Gastroesophageal sphincter (tissue), 4 donors: ENCODE data around the gene MDGA2. TPM values are rescaled to one million over a fixed set of nuclear protein-coding genes. Genes with fewer than 3 reads are reported as not detected.

ENCODE experiments used
- ATAC-seq: fragments of 150-250 bp; one replicate; pipeline ENCODE4 v1.9.1; 2016; ENCODE audit warnings: mild to moderate bottlenecking, moderate library complexity
- H3K27ac ChIP-seq, 4 donors: fragments of 200-600 bp; sonication (generic) in 3 of 4; 1 replicate in 3 of 4; 2 replicates in 1 of 4; pipeline ENCODE4 v1.5.1; 2016 to 2019
- H3K27me3 ChIP-seq: fragments of 200-600 bp; sonication (generic); one replicate; pipeline ENCODE4 v1.5.1; 2019
- H3K36me3 ChIP-seq, 2 donors: fragments of 200-600 bp; sonication (generic); one replicate each; pipeline ENCODE4 v1.5.1; 2019; ENCODE audit warnings: control low read depth in 1 of 2
- H3K4me1 ChIP-seq, 3 donors: fragments of 200-600 bp; sonication (generic); 1 replicate in 2 of 3; 2 replicates in 1 of 3; pipeline ENCODE4 v1.5.1; 2016 to 2019; ENCODE audit warnings: control low read depth in 2 of 3
- H3K4me3 ChIP-seq, 2 donors: fragments of 200-600 bp; sonication (generic); one replicate each; pipeline ENCODE4 v1.5.1; 2019; ENCODE audit warnings: mild to moderate bottlenecking in 1 of 2, moderate library complexity in 1 of 2
- H3K9me3 ChIP-seq, 3 donors: fragments of 200-600 bp; sonication (generic); one replicate each; pipeline ENCODE4 v1.5.1; 2017 to 2019; ENCODE audit warnings: control low read depth in 2 of 3
- EP300 ChIP-seq: sonication (generic); formaldehyde crosslinking; IDR thresholded peaks from one replicate; pipeline ENCODE4 v1.6.1; 2017; ENCODE audit warnings: antibody characterized with exemption, mild to moderate bottlenecking
- POLR2A ChIP-seq, 2 donors: fragments of 450-650 bp; IDR thresholded peaks; one replicate each; pipeline ENCODE4 v1.6.1; 2017; ENCODE audit warnings: antibody characterized with exemption in 2 of 2, mild to moderate bottlenecking in 2 of 2, moderate library complexity in 1 of 2
- POLR2AphosphoS5 ChIP-seq: sonication (generic); formaldehyde crosslinking; IDR thresholded peaks from one replicate; pipeline ENCODE4 v1.6.1; 2017; ENCODE audit warnings: antibody characterized with exemption
- WGBS, 2 donors: methylation state at CpG; one replicate each; pipeline ENCODE4 v1.1.5; 2018; ENCODE audit warnings: low coverage in 1 of 2; 5-methylcytosine and 5-hydroxymethylcytosine counted together
- total RNA-seq, 4 donors: library from RNA; depleted of rRNA; stranded (reverse); fragments of >200 nt; gene quantifications; one replicate each; pipeline ENCODE4 v1.1.0, GENCODE V29; 2016
- TF ChIP-seq, protein P1 (sequence below), 4 experiments: fragments of 200-600 bp in 2 of 4; fragments of 450-650 bp in 2 of 4; sonication (generic) in 1 of 4; IDR thresholded peaks; one replicate each; pipeline ENCODE4 v1.5.1; 2017 to 2019; ENCODE audit warnings: antibody characterized with exemption in 4 of 4, mild to moderate bottlenecking in 2 of 4, moderate library complexity in 2 of 4

MDGA2 gene
- total RNA-seq, 4 donors from 2014 or later, result 0.40 TPM; not detected in 3

DNA sequence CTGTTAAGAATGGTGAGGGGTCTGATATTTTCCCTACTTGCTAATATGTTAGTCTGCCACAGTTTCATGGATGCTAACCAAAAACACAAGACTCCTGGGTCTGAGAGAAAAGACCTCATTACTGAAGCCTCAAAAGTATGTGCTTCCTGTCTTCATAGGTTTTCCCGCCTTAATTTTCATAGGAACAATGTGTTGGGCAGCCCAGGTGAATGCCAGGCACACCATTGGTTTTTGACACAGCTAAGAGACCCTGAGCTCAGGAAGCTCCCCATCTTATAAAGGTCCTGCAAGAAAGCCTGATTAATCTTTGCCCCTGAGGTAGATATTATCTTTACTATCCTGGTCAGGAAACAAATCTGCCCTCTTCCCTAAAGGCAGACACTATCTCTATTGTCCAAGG, 464.1 kb downstream of the MDGA2 start:
- 75 to 83% methylated on average over 1 of the region's 1 CpG for WGBS, 2 donors
- H3K36me3 ChIP-seq, result no peaks in the 10 kb centered on the region
- no peaks in the 10 kb centered on the region for H3K27me3 ChIP-seq
- H3K4me1 ChIP-seq, result no peaks in the 10 kb centered on the region
- TF ChIP-seq, protein P1, sequence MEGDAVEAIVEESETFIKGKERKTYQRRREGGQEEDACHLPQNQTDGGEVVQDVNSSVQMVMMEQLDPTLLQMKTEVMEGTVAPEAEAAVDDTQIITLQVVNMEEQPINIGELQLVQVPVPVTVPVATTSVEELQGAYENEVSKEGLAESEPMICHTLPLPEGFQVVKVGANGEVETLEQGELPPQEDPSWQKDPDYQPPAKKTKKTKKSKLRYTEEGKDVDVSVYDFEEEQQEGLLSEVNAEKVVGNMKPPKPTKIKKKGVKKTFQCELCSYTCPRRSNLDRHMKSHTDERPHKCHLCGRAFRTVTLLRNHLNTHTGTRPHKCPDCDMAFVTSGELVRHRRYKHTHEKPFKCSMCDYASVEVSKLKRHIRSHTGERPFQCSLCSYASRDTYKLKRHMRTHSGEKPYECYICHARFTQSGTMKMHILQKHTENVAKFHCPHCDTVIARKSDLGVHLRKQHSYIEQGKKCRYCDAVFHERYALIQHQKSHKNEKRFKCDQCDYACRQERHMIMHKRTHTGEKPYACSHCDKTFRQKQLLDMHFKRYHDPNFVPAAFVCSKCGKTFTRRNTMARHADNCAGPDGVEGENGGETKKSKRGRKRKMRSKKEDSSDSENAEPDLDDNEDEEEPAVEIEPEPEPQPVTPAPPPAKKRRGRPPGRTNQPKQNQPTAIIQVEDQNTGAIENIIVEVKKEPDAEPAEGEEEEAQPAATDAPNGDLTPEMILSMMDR (IDR thresholded peaks at IDR 0.05), result no peak
- TF ChIP-seq POLR2AphosphoS5 (no peak), EP300 (no peak), POLR2A (IDR thresholded peaks at IDR 0.05) (no peak)
- ATAC-seq, result no peak
- H3K4me3 ChIP-seq, result no peak overlapping the region
- no peak overlapping the region for H3K27ac ChIP-seq
- H3K9me3 ChIP-seq, result no peaks in the 10 kb centered on the region

DNA sequence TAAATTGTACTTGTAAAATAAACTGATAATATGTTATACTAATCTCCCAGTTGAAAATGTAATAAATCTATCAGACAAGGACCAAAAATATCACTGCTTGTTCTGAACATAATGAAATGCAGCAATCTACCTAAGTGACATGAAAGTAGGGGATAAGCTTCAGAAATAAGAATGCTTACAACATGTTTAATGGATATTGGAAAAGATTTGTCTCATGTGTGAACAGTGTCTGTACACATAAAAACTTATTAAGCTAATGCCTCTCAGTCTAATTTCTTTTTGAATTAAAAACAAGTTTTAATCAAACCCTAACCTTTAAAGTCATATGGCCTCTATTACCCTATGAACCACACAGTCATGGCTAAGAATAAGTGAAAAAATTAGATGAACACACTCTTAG, 465.3 kb downstream of the MDGA2 start:
- Histone ChIP-seq H3K27ac (no peak overlapping the region), H3K36me3 (no peaks in the 10 kb centered on the region), H3K4me1 (no peaks in the 10 kb centered on the region), H3K4me3 (no peak overlapping the region), H3K27me3 (no peaks in the 10 kb centered on the region), H3K9me3 (no peaks in the 10 kb centered on the region)
- ATAC-seq, result no peak
- TF ChIP-seq POLR2A (IDR thresholded peaks at IDR 0.05) (no peak), POLR2AphosphoS5 (no peak), EP300 (no peak)
- TF ChIP-seq, protein P1 (IDR thresholded peaks at IDR 0.05), result no peak

DNA sequence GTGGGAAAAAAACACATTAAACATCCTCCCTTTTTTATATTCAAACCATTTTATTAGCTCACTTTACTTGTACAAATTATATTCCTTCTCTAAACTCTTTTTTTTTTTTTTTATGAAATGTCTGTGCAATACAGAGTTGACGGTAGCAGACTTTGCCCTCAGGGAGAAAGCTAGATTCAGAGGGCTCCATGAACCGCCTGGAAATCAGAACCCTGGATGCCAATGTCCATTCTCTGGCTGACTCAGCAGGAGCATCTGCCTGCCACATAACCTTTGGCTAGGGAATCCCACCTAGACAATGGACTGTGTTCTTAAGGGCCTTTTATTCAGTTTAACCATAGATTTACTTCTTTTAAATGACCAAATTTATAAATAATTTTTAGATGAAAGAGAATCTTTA, 467.0 kb downstream of the MDGA2 start:
- no peaks in the 10 kb centered on the region for H3K9me3 ChIP-seq
- no peak overlapping the region for H3K4me3 ChIP-seq
- TF ChIP-seq POLR2A (IDR thresholded peaks at IDR 0.05), result no peak
- TF ChIP-seq POLR2AphosphoS5, result no peak
- TF ChIP-seq EP300, result no peak
- TF ChIP-seq, protein P1 (IDR thresholded peaks at IDR 0.05), result no peak
- no peaks in the 10 kb centered on the region for H3K36me3 ChIP-seq
- H3K4me1 ChIP-seq, result no peaks in the 10 kb centered on the region
- WGBS, 2 donors, result 77 to 100% methylated on average over 2 of the region's 2 CpGs
- no peak overlapping the region for H3K27ac ChIP-seq
- ATAC-seq, result no peak
- H3K27me3 ChIP-seq, result no peaks in the 10 kb centered on the region

DNA sequence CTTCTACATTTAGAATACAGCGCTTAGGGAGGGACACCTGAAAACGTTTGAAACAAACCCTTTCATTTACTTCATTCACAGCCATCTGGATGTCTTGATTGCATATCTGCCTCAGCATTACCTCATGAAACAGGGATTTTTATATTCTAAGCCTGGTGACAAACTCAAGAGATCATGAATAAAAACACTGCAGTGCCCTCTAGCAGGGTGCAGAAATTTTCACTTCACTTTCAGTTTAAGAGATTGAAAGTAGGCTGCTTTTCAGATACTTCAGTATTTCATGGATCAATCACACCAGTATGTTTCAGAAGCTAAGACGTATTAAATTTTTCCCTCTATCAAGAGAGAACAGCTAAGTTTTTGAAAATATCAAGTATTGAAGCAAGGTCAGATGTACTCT, 467.8 kb downstream of the MDGA2 start:
- Histone ChIP-seq H3K27ac (no peak overlapping the region), H3K4me1 (no peaks in the 10 kb centered on the region), H3K4me3 (no peak overlapping the region), H3K27me3 (no peaks in the 10 kb centered on the region), H3K36me3 (no peaks in the 10 kb centered on the region), H3K9me3 (no peaks in the 10 kb centered on the region)
- TF ChIP-seq EP300 (no peak), POLR2AphosphoS5 (no peak), POLR2A (IDR thresholded peaks at IDR 0.05) (no peak)
- TF ChIP-seq, protein P1 (IDR thresholded peaks at IDR 0.05), result no peak
- WGBS, 2 donors, result 27 to 57% methylated on average over 2 to 3 of the region's 3 CpGs
- ATAC-seq, result no peak

DNA sequence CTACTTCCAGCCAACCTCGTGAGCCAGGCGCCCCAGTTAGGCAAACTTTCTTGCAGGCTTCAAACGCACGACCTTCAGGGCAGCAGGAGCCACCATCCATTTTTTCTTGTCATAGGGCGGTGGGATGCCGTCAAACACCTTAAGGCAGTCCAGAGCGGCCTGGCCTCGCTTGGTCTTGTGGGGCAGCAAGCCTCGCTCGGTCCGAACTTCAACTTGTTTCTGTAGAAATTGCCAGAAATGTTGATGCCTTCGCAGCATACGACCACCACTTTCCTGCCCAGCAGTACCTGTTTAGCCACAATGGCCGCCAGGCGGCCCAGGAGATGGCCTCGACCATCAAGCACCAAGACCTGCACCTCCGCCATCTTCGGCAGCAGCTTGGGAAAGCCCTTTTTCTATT, 474.7 kb downstream of the MDGA2 start:
- no peak overlapping the region for H3K27ac ChIP-seq
- no peaks in the 10 kb centered on the region for H3K4me1 ChIP-seq
- H3K9me3 ChIP-seq, result no peaks in the 10 kb centered on the region
- WGBS, 2 donors, result 88% methylated on average over 8 of the region's 18 CpGs; no CpG with 5 or more reads in 1 of the 2 donors
- no peak for ATAC-seq
- TF ChIP-seq, protein P1 (IDR thresholded peaks at IDR 0.05), result no peak
- TF ChIP-seq POLR2AphosphoS5, result no peak
- TF ChIP-seq POLR2A (IDR thresholded peaks at IDR 0.05), result no peak
- no peak for TF ChIP-seq EP300
- H3K27me3 ChIP-seq, result no peaks in the 10 kb centered on the region
- no peaks in the 10 kb centered on the region for H3K36me3 ChIP-seq
- no peak overlapping the region for H3K4me3 ChIP-seq
